Karpas-422 (cell line): ENCODE results near the gene CDKAL1. TPM values are rescaled to one million over a fixed set of nuclear protein-coding genes. Genes with fewer than 3 reads are reported as not detected.

Experiments used
- DNase-seq: peaks from one replicate; pipeline ENCODE4 v3.0.0-alpha.2; 2015
- H2AFZ ChIP-seq: fragments of 200-600 bp; sonication (generic); 2 replicates; pipeline ENCODE4 v1.6.1; 2014; ENCODE audit warnings: antibody characterized with exemption, low read length, mixed read lengths
- H3K27ac ChIP-seq: fragments of 200-600 bp; sonication (generic); 2 replicates; pipeline ENCODE4 v1.5.1; 2014; ENCODE audit warnings: mild to moderate bottlenecking, low read length, moderate library complexity
- H3K27me3 ChIP-seq: fragments of 200-600 bp; sonication (generic); 2 replicates; pipeline ENCODE4 v1.6.1; 2014; ENCODE audit warnings: low read length, mixed read lengths
- H3K36me3 ChIP-seq: fragments of 200-600 bp; sonication (generic); 2 replicates; pipeline ENCODE4 v1.6.1; 2014; ENCODE audit warnings: low read length, mixed read lengths; ENCODE audit not compliant: insufficient read depth
- H3K4me1 ChIP-seq: fragments of 200-600 bp; sonication (generic); 2 replicates; pipeline ENCODE4 v1.6.1; 2014; ENCODE audit warnings: mild to moderate bottlenecking, low read length, mixed read lengths
- H3K4me2 ChIP-seq: fragments of 200-600 bp; sonication (generic); 2 replicates; pipeline ENCODE4 v1.6.1; 2014; ENCODE audit warnings: low read length, low read depth, mild to moderate bottlenecking; ENCODE audit not compliant: poor library complexity, severe bottlenecking
- H3K4me3 ChIP-seq: fragments of 200-600 bp; sonication (generic); 2 replicates; pipeline ENCODE4 v1.5.1; 2014; ENCODE audit warnings: mild to moderate bottlenecking, antibody characterized with exemption, low read length, mixed read lengths
- H3K79me2 ChIP-seq: fragments of 200-600 bp; sonication (generic); 2 replicates; pipeline ENCODE4 v1.6.1; 2014; ENCODE audit warnings: mild to moderate bottlenecking, low read length, mixed read lengths
- H3K9ac ChIP-seq: fragments of 200-600 bp; sonication (generic); 2 replicates; pipeline ENCODE4 v1.6.0; 2014; ENCODE audit warnings: low read length
- H3K9me2 ChIP-seq: fragments of 200-600 bp; sonication (generic), shearing (Covaris generic); replicated peaks from 2 replicates; pipeline ENCODE4 v1.6.0; 2014; ENCODE audit warnings: mild to moderate bottlenecking, low read length, moderate library complexity; ENCODE audit not compliant: insufficient read depth
- H3K9me3 ChIP-seq: fragments of 300-700, 200-600 bp; sonication (generic); 2 replicates; pipeline ENCODE4 v1.6.1; 2014; ENCODE audit warnings: low read length, mixed read lengths
- H4K20me1 ChIP-seq: fragments of 200-600 bp; sonication (generic); 2 replicates; pipeline ENCODE4 v1.6.1; 2014; ENCODE audit warnings: mild to moderate bottlenecking, antibody characterized with exemption, low read length, low read depth; ENCODE audit not compliant: insufficient read depth
- total RNA-seq: library from RNA; depleted of rRNA; stranded (reverse); fragments of >200 nt; shearing (Covaris generic); gene quantifications from 2 replicates; pipeline ENCODE4 v1.2.3, GENCODE V29; 2014; ENCODE audit warnings: low replicate concordance

The CDKAL1 gene
- total RNA-seq, 1 experiment from 2014 or later: 23.7 TPM

GRCh38 chr6:20948556-20948955 is 414.3 kb downstream of the CDKAL1 start:
- H3K4me3 ChIP-seq: no peak overlapping the region
- H3K9ac ChIP-seq: no peak overlapping the region
- no peaks in the 10 kb centered on the region for H4K20me1 ChIP-seq
- no peaks in the 10 kb centered on the region for H3K9me3 ChIP-seq
- no peaks in the 10 kb centered on the region for H3K36me3 ChIP-seq
- H3K27ac ChIP-seq: no peak overlapping the region
- H3K4me1 ChIP-seq: no peaks in the 10 kb centered on the region
- no peak for DNase-seq
- H3K79me2 ChIP-seq: 0 out of 2 replicates have a peak, but pooled peaks cover 2% of the 10 kb centered on the region
- no peak overlapping the region for H3K4me2 ChIP-seq
- no peak overlapping the region for H2AFZ ChIP-seq
- H3K9me2 ChIP-seq: no peaks in the 10 kb centered on the region
- H3K27me3 ChIP-seq: no peaks in the 10 kb centered on the region

- H3K9me3 ChIP-seq: no peaks in the 10 kb centered on the region
- H3K27me3 ChIP-seq: no peaks in the 10 kb centered on the region
- H3K4me1 ChIP-seq: no peaks in the 10 kb centered on the region
- H3K4me2 ChIP-seq: no peak overlapping the region
- DNase-seq: no peak
- H3K9ac ChIP-seq: no peak overlapping the region
- H2AFZ ChIP-seq: no peak overlapping the region
- no peaks in the 10 kb centered on the region for H4K20me1 ChIP-seq
- no peak overlapping the region for H3K4me3 ChIP-seq
- no peaks in the 10 kb centered on the region for H3K9me2 ChIP-seq
- H3K27ac ChIP-seq: no peak overlapping the region
- H3K36me3 ChIP-seq: no peaks in the 10 kb centered on the region
- H3K79me2 ChIP-seq: 0 out of 2 replicates have a peak, but pooled peaks cover 2% of the 10 kb centered on the region
Observed at GRCh38 chr6:20949138-20949537, 414.9 kb downstream of the CDKAL1 start.

GRCh38 chr6:20952699-20953474 is 418.6 kb downstream of the CDKAL1 start:
- no peaks in the 10 kb centered on the region for H4K20me1 ChIP-seq
- 0 out of 2 replicates have a peak, but pooled peaks cover 2% of the 10 kb centered on the region for H3K79me2 ChIP-seq
- H3K4me2 ChIP-seq: no peak overlapping the region
- DNase-seq: no peak
- no peaks in the 10 kb centered on the region for H3K27me3 ChIP-seq
- no peak overlapping the region for H2AFZ ChIP-seq
- no peak overlapping the region for H3K27ac ChIP-seq
- H3K36me3 ChIP-seq: no peaks in the 10 kb centered on the region
- no peaks in the 10 kb centered on the region for H3K4me1 ChIP-seq
- H3K9ac ChIP-seq: no peak overlapping the region
- H3K9me2 ChIP-seq: no peaks in the 10 kb centered on the region
- H3K4me3 ChIP-seq: no peak overlapping the region
- no peaks in the 10 kb centered on the region for H3K9me3 ChIP-seq

GRCh38 chr6:20954315-20954714 is 420.1 kb downstream of the CDKAL1 start:
- Histone ChIP-seq H3K36me3 (no peaks in the 10 kb centered on the region), H3K27ac (no peak overlapping the region), H3K79me2 (0 out of 2 replicates have a peak, but pooled peaks cover 2% of the 10 kb centered on the region), H3K4me2 (no peak overlapping the region), H3K9ac (no peak overlapping the region), H2AFZ (no peak overlapping the region), H3K4me3 (no peak overlapping the region), H3K9me2 (no peaks in the 10 kb centered on the region), H3K9me3 (no peaks in the 10 kb centered on the region), H4K20me1 (no peaks in the 10 kb centered on the region), H3K27me3 (no peaks in the 10 kb centered on the region), H3K4me1 (no peaks in the 10 kb centered on the region)
- no peak for DNase-seq

- Histone ChIP-seq H3K27ac (no peak overlapping the region), H3K4me1 (no peaks in the 10 kb centered on the region), H4K20me1 (no peaks in the 10 kb centered on the region), H3K27me3 (no peaks in the 10 kb centered on the region), H3K9me3 (no peaks in the 10 kb centered on the region), H3K79me2 (no peaks in the 10 kb centered on the region), H3K36me3 (no peaks in the 10 kb centered on the region), H3K9ac (no peak overlapping the region), H2AFZ (no peak overlapping the region), H3K4me3 (no peak overlapping the region), H3K4me2 (no peak overlapping the region), H3K9me2 (no peaks in the 10 kb centered on the region)
- DNase-seq: no peak
Observed at GRCh38 chr6:20955131-20955530, 420.9 kb downstream of the CDKAL1 start.

- no peak overlapping the region for H3K9ac ChIP-seq
- H3K4me3 ChIP-seq: no peak overlapping the region
- no peaks in the 10 kb centered on the region for H3K36me3 ChIP-seq
- H3K9me2 ChIP-seq: no peaks in the 10 kb centered on the region
- H3K27ac ChIP-seq: no peak overlapping the region
- H3K79me2 ChIP-seq: no peaks in the 10 kb centered on the region
- H3K4me1 ChIP-seq: no peaks in the 10 kb centered on the region
- DNase-seq: no peak
- no peaks in the 10 kb centered on the region for H4K20me1 ChIP-seq
- H3K27me3 ChIP-seq: no peaks in the 10 kb centered on the region
- no peak overlapping the region for H3K4me2 ChIP-seq
- no peaks in the 10 kb centered on the region for H3K9me3 ChIP-seq
- no peak overlapping the region for H2AFZ ChIP-seq
Observed at GRCh38 chr6:20955751-20956150, 421.5 kb downstream of the CDKAL1 start.

GRCh38 chr6:20960067-20960466 is 425.8 kb downstream of the CDKAL1 start:
- no peak overlapping the region for H3K27ac ChIP-seq
- H3K79me2 ChIP-seq: no peaks in the 10 kb centered on the region
- H2AFZ ChIP-seq: no peak overlapping the region
- H3K9me3 ChIP-seq: no peaks in the 10 kb centered on the region
- no peak overlapping the region for H3K9ac ChIP-seq
- no peak for DNase-seq
- H4K20me1 ChIP-seq: no peaks in the 10 kb centered on the region
- H3K4me1 ChIP-seq: no peaks in the 10 kb centered on the region
- H3K4me2 ChIP-seq: no peak overlapping the region
- H3K36me3 ChIP-seq: no peaks in the 10 kb centered on the region
- no peaks in the 10 kb centered on the region for H3K27me3 ChIP-seq
- no peak overlapping the region for H3K4me3 ChIP-seq
- no peaks in the 10 kb centered on the region for H3K9me2 ChIP-seq

GRCh38 chr6:20965276-20965675 is 431.0 kb downstream of the CDKAL1 start:
- H4K20me1 ChIP-seq: no peaks in the 10 kb centered on the region
- no peaks in the 10 kb centered on the region for H3K9me3 ChIP-seq
- no peaks in the 10 kb centered on the region for H3K9me2 ChIP-seq
- no peak for DNase-seq
- H2AFZ ChIP-seq: no peak overlapping the region
- no peak overlapping the region for H3K27ac ChIP-seq
- H3K9ac ChIP-seq: no peak overlapping the region
- H3K79me2 ChIP-seq: no peaks in the 10 kb centered on the region
- no peaks in the 10 kb centered on the region for H3K4me1 ChIP-seq
- no peaks in the 10 kb centered on the region for H3K27me3 ChIP-seq
- no peak overlapping the region for H3K4me3 ChIP-seq
- H3K36me3 ChIP-seq: no peaks in the 10 kb centered on the region
- no peak overlapping the region for H3K4me2 ChIP-seq
